GM12801 (cell line): ENCODE results near the gene CYTH1.

Source experiments
- TF ChIP-seq, protein P1 (sequence below): IDR thresholded peaks from one replicate; pipeline ENCODE4 v1.5.1; 2011; ENCODE audit warnings: control low read depth; ENCODE audit not compliant: insufficient read length; ENCODE audit errors: extremely low read depth

CYTH1 gene

DNA sequence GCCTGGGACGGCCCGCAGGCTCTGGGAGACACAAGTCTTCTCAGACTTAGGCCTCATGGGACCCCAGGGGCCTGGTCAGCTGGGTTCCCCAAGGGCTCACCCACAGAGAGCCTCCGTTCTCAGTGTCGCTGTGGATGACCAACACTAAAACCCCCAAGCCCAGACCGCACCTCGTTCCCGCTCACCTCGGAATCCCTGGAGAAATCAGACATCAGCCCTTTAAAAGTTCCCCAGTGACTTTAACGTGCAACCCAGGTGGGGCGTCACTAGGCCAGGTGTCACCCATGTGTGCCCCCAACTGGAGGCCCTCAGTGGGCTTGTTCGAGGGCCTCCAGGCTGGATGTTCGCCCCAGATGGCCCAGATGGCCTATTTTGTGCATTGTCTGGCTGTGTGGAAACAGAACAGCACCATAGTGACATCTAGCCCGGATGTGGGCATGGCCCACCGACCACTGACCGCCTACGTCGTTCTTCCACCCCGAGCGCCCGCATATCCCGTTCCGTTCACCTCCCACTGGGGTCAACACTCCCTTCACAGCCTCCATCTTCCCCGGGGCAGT lies 152.6 kb downstream of the CYTH1 start:
- TF ChIP-seq, protein P1, sequence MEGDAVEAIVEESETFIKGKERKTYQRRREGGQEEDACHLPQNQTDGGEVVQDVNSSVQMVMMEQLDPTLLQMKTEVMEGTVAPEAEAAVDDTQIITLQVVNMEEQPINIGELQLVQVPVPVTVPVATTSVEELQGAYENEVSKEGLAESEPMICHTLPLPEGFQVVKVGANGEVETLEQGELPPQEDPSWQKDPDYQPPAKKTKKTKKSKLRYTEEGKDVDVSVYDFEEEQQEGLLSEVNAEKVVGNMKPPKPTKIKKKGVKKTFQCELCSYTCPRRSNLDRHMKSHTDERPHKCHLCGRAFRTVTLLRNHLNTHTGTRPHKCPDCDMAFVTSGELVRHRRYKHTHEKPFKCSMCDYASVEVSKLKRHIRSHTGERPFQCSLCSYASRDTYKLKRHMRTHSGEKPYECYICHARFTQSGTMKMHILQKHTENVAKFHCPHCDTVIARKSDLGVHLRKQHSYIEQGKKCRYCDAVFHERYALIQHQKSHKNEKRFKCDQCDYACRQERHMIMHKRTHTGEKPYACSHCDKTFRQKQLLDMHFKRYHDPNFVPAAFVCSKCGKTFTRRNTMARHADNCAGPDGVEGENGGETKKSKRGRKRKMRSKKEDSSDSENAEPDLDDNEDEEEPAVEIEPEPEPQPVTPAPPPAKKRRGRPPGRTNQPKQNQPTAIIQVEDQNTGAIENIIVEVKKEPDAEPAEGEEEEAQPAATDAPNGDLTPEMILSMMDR, result no peak

DNA sequence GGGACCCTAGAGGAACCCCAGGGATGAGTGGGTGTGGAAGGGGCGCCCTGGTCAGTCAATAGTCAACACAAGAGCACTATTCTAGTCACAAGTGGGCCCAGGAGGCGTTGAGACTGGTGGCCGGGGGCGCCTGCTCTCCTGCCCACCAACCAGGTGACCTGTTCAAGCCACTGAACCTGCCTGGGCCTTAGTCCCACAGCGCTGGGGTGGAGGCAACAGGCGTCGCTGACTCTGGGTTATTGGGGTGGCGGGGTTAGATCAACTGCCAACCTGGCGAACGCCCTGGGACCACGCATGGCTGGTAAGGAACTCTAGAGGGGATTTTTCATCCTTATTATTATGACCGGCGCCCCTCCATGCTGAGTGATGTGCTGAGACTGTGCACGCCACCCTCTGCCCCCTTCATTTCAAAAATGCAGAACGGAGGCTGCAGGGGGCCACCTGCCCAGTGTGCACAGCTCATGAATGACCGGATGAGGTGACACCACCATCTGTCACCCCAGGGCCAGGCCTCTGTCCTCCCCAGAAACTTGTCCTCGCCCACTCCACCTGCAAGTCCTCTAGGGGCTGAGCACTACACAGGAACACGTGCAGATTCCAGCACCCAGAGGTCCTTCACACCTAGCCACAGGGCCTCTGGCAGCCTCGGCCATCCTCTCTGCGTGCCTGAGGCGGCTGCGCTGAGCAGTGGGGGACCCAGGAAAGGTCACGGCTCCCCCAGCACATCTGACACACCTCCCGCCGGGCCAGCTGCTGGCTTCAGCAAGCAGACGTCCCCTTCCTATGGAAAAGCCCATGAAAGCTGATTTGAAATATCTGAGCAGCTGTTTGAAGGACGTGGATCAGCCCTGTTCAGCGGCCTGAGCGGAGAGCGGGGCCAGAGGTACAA lies 153.3 kb downstream of the CYTH1 start:
- TF ChIP-seq, protein P1, result no peak

DNA sequence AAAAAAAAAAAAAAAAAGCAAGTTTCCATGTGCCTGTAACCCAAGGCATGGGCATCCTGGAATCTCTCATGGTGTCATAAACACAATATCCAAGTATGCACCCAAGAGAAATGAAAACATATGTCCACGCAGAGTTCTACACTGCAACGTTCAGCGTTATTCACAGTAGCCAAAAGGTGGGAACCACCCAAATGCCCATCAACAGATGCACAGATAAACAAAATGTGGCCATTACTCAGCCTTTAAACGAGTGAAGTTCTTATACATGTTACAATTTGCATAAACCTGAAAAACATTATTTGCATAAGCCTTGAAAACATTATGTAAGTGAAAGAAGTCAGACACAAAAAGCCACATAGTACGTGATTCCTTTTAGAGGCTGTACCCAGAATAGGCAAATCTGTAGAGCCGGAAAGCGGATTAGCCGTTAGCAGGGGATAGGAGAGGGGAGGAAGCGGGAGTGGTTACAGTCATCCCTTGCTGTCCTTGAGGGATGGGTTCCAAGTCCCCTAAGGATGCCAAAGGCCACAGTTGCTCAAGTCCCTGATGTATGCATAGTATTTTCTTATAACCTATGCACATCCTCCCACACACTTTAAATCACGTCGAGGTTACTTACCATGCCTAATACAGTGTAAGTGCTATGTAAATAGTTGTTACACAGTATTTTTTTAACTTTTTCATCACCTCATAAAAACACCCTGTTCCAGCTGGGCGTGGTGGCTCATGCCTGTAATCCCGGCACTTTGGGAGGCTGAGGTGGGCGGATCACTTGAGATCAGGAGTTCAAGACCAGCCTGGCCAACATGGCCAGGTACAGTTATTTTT lies 157.5 kb downstream of the CYTH1 start:
- TF ChIP-seq, protein P1, result no peak
